ENCODE measurements around the gene KCNQ1. TPM values are rescaled to one million over a fixed set of nuclear protein-coding genes. Genes with fewer than 3 reads are reported as not detected.
A peak's percentile ranks its signal among the peaks of the same experiment; 100 is the strongest.

Gene KCNQ1
- total and polyA plus RNA-seq, 2 donors = 6.3 to 9.1 TPM

GRCh38 chr11:2435288-2436012 is 9.4 kb upstream of the KCNQ1 start:
- no peak for DNase-seq (ENCODE audit: extremely low spot score)
- Histone ChIP-seq H3K4me3 (ENCODE audit: low read depth, low read length) (no peak overlapping the region), H3K4me1 (ENCODE audit: insufficient read depth) (no peaks in the 10 kb centered on the region), H3K36me3 (ENCODE audit: insufficient read depth) (no peaks in the 10 kb centered on the region), H3K27ac (ENCODE audit: low read depth) (no peak overlapping the region)
- WGBS = 88% methylated on average over 12 of the region's 12 CpGs

GRCh38 chr11:2436013-2436520 is 8.7 kb upstream of the KCNQ1 start:
- H3K27ac ChIP-seq (ENCODE audit: low read depth) = no peak overlapping the region
- no peak overlapping the region for H3K4me3 ChIP-seq (ENCODE audit: low read depth, low read length)
- no peaks in the 10 kb centered on the region for H3K4me1 ChIP-seq (ENCODE audit: insufficient read depth)
- no peak for DNase-seq (ENCODE audit: extremely low spot score)
- H3K36me3 ChIP-seq (ENCODE audit: insufficient read depth) = no peaks in the 10 kb centered on the region
- 76% methylated on average over 10 of the region's 10 CpGs for WGBS

DNA sequence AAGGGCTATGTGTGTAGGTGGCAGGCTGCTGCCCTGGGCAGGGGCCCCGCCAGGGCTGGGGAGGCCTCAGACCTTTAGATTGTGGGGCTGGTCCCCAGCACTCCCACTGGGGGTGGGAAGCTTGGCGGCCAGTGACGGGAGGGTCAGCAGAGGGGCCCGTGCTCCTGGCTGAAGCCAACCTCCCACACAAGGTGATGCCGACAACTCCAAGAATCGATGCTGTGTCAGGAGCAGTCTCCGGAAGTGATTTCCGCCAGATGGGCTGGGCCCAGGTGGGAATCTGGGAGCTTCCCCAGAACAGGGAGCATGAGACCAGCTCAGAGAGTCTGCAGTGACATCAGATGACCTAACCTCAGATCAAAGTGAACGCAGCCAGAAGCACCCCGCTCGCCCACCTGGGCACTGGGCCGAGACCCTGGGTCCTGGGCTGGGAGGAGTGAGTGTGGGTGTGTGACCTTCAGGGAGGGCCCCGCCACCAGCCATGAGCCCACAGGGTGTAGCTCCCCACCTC is 8.2 kb upstream of the KCNQ1 start:
- H3K36me3 ChIP-seq (ENCODE audit: insufficient read depth) = no peaks in the 10 kb centered on the region
- H3K27ac ChIP-seq (ENCODE audit: low read depth) = no peak overlapping the region
- no peak for DNase-seq (ENCODE audit: extremely low spot score)
- no peak overlapping the region for H3K4me3 ChIP-seq (ENCODE audit: low read depth, low read length)
- WGBS = 86% methylated on average over 13 of the region's 13 CpGs
- no peaks in the 10 kb centered on the region for H3K4me1 ChIP-seq (ENCODE audit: insufficient read depth)

GRCh38 chr11:2437516-2437915 is 7.3 kb upstream of the KCNQ1 start:
- 84% methylated on average over 4 of the region's 4 CpGs for WGBS
- DNase-seq (ENCODE audit: extremely low spot score) = no peak

DNA sequence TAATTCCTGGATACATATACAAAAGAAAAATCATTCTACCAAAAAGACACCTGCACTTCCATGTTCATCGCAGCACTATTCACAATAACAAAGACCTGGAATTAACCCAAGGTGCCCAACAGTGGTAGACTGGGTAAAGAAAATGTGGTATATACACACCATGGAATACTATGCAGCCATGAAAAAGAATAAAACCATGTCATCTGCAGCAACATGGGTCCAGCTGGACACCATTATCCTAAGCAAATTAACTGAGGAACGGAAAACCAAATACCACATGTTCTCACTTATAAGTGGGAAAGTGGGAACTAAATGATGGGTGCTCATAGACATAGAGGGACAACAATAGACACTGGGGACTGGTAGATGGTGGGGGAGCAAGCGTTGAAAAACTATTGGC is 5.0 kb upstream of the KCNQ1 start:
- 92% methylated on average over 3 of the region's 3 CpGs for WGBS
- H3K36me3 ChIP-seq (ENCODE audit: insufficient read depth) = no peaks in the 10 kb centered on the region
- H3K4me3 ChIP-seq (ENCODE audit: low read depth, low read length) = no peak overlapping the region
- no peaks in the 10 kb centered on the region for H3K4me1 ChIP-seq (ENCODE audit: insufficient read depth)
- H3K27ac ChIP-seq (ENCODE audit: low read depth) = no peak overlapping the region
- DNase-seq (ENCODE audit: extremely low spot score) = no peak

More at GRCh38 chr11:2437516-2437915, 7.3 kb upstream of the KCNQ1 start:
- Histone ChIP-seq H3K27ac (ENCODE audit: low read depth) (no peak overlapping the region), H3K4me3 (ENCODE audit: low read depth, low read length) (no peak overlapping the region), H3K36me3 (ENCODE audit: insufficient read depth) (no peaks in the 10 kb centered on the region), H3K4me1 (ENCODE audit: insufficient read depth) (no peaks in the 10 kb centered on the region)

DNA sequence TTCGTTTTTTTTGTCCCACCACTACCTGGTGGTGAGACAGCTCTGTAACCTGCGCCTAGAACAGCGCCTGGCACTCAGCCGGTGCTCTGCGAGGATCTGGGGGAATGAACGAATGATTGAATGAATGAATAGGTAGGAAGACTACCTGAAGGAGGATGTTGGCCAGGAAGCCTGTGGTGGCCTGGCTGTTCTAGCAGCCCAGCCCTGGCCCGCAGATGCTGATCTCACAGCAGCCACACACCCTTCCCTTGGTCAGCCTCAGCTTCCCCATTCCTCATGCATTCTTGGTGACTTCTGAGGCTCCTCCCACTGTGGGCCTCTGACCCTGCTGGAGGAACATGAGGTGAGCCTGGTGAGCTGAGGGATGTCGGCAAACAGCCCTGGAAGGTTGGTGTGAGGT is 4.2 kb upstream of the KCNQ1 start:
- H3K4me1 ChIP-seq (ENCODE audit: insufficient read depth) = no peaks in the 10 kb centered on the region
- DNase-seq (ENCODE audit: extremely low spot score) = no peak
- no peak overlapping the region for H3K4me3 ChIP-seq (ENCODE audit: low read depth, low read length)
- H3K36me3 ChIP-seq (ENCODE audit: insufficient read depth) = no peaks in the 10 kb centered on the region
- no peak overlapping the region for H3K27ac ChIP-seq (ENCODE audit: low read depth)
- WGBS = 80% methylated on average over 8 of the region's 8 CpGs

DNA sequence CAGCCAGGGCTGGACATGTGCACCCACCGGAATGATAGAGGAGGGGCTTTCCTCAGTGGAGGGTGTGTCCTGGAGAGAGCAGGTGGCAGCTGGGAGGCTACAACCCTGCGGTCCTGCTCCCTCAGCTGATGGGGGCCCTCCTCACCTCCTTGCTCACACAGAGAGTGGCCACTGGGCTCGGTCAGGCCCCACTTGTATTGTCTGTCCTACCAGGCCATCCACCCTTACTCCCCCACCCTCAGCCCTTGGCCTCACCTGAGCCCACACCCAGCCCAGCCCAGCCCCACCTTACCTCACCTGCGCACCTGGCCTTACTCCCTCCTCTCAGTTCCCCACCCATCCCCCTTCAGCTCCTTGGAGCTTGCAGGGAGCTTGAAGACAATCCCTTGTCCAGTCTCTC is 3.6 kb upstream of the KCNQ1 start:
- no peak overlapping the region for H3K4me3 ChIP-seq (ENCODE audit: low read depth, low read length)
- WGBS = 63% methylated on average over 4 of the region's 4 CpGs
- H3K36me3 ChIP-seq (ENCODE audit: insufficient read depth) = no peaks in the 10 kb centered on the region
- no peaks in the 10 kb centered on the region for H3K4me1 ChIP-seq (ENCODE audit: insufficient read depth)
- H3K27ac ChIP-seq (ENCODE audit: low read depth) = no peak overlapping the region
- DNase-seq (ENCODE audit: extremely low spot score) = no peak

- Histone ChIP-seq H3K27ac (ENCODE audit: low read depth) (no peak overlapping the region), H3K36me3 (ENCODE audit: insufficient read depth) (no peaks in the 10 kb centered on the region)
Measured at GRCh38 chr11:2442589-2442988, 2.2 kb upstream of the KCNQ1 start.

GRCh38 chr11:2443406-2443805 is 1.4 kb upstream of the KCNQ1 start:
- H3K4me3 ChIP-seq (ENCODE audit: low read depth, low read length) = no peak overlapping the region
- H3K27ac ChIP-seq (ENCODE audit: low read depth) = no peak overlapping the region
- H3K4me1 ChIP-seq (ENCODE audit: insufficient read depth) = no peaks in the 10 kb centered on the region
- no peak for DNase-seq (ENCODE audit: extremely low spot score)
- WGBS = 54% methylated on average over 11 of the region's 11 CpGs
- H3K36me3 ChIP-seq (ENCODE audit: insufficient read depth) = no peaks in the 10 kb centered on the region

More at GRCh38 chr11:2442589-2442988, 2.2 kb upstream of the KCNQ1 start:
- 88% methylated on average over 2 of the region's 2 CpGs for WGBS
- Histone ChIP-seq H3K4me3 (ENCODE audit: low read depth, low read length) (no peak overlapping the region), H3K4me1 (ENCODE audit: insufficient read depth) (no peaks in the 10 kb centered on the region)
- no peak for DNase-seq (ENCODE audit: extremely low spot score)

DNA sequence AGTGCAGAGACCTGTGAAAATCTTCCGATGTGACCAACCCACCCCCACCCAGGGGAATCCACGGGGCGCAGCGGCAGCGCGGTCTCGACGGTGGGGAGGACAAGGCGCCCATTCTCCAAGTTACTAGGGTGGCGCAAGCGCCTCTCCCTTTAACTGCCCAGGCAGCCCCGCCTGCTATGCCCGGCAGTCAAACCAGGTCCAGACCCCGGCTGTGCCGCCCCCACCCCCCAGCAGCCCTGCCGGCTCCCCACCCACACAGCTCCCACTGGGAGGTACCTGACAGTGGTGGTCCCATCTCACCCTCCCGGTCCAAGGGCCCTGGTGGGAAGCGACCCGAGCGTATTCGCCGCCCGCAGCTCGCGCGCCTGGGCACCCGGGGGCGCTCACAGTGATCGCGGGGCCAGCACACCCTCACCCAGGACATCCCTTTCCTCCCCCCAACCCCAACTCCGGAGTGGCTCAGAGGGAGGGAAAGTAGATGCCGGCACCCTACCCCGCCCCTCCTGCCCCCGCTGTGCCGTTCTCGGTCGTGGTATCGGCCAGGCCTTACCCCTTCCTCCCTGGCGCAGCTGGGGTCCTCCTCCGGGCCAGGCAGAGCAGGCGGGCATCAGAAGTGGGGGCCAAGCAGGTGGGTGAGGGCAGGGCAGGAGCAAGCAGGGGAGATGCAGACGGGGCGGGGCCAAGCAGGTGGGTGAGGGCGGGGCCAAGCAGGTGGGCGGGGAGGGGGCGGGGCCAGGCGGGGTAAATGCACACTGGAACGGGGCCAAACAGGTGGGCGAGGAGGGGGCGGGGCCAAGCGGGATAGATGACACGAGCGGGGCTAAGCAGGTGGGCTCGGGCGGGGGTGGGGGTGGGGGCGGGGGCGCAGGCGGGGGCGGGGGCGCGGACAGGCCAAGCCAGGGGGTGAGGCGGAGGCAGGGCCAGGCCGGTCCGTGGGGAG is 657 bp upstream of the KCNQ1 start, which contains the start of gene TRPM5:
Gene TRPM5, minus strand, starts transcription at position 634 of the 940 bp plus-strand sequence. CDS start 21,478 bp downstream, outside the sequence.
- WGBS = 7% methylated on average over 63 of the region's 64 CpGs
- Histone ChIP-seq H3K36me3 (ENCODE audit: insufficient read depth) (no peaks in the 10 kb centered on the region), H3K27ac (ENCODE audit: low read depth) (no peak within 1 kb of the TSS), H3K4me3 (ENCODE audit: low read depth, low read length) (peak within 1 kb of the TSS; percentile 48), H3K4me1 (ENCODE audit: insufficient read depth) (no peaks in the 10 kb centered on the region)
- DNase-seq (ENCODE audit: extremely low spot score) = no peak

- no peak overlapping the region for H3K27ac ChIP-seq (ENCODE audit: low read depth)
- WGBS = 57% methylated on average over 23 of the region's 23 CpGs
- H3K4me3 ChIP-seq (ENCODE audit: low read depth, low read length) = peak overlapping the region; percentile 48
- H3K36me3 ChIP-seq (ENCODE audit: insufficient read depth) = no peaks in the 10 kb centered on the region
- no peaks in the 10 kb centered on the region for H3K4me1 ChIP-seq (ENCODE audit: insufficient read depth)
- no peak for DNase-seq (ENCODE audit: extremely low spot score)
Measured at GRCh38 chr11:2445746-2446551, 1.1 kb downstream of the KCNQ1 start.

DNA sequence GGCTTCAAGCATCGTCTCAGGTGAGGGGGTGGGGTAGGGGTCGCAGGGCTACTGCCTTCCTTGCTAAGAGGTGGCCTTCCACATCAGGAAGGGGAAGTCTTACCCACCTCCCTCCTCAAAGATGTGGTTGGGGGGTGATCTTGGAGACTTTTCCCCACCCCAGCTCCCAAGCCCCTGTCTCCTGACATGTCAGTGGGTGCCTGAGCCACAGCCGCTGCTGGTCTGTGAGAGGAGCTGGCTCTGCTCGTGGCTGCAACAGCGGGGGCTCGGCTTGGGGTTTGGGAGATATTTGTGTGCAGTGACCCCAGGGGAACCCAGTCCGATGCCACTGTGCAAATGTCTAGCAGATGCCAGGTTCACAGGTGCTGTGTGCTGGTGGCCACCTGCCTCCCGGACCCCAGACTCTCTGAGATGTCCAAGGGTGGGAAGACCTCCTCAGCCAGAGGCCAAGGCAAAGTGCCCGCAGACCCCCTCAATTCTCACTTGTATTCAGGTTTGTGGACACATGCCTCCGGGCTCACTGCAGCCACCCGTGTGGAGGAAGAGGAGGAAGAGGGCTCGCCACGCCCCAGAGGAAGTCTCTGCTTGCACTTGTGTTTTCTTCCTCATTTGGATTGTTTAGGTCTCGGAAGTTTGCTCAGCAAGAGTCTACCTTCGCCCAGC is 1.9 kb downstream of the KCNQ1 start:
- H3K4me1 ChIP-seq (ENCODE audit: insufficient read depth) = no peaks in the 10 kb centered on the region
- WGBS = 73% methylated on average over 15 of the region's 15 CpGs
- no peak overlapping the region for H3K4me3 ChIP-seq (ENCODE audit: low read depth, low read length)
- DNase-seq (ENCODE audit: extremely low spot score) = no peak
- no peaks in the 10 kb centered on the region for H3K36me3 ChIP-seq (ENCODE audit: insufficient read depth)
- H3K27ac ChIP-seq (ENCODE audit: low read depth) = no peak overlapping the region

Measured in urinary bladder (tissue), 4 donors.